Tibial nerve (tissue), 4 donors: ENCODE results near the gene COL4A2. TPM values are rescaled to one million over a fixed set of nuclear protein-coding genes. Genes with fewer than 3 reads are reported as not detected.
A peak's percentile ranks its signal among the peaks of the same experiment; 100 is the strongest.

Experiments used
- DNase-seq, 2 donors: peaks; one replicate each; pipeline ENCODE4 v3.0.0-alpha.2; 2019; ENCODE audit warnings: low spot score in 2 of 2
- H3K27ac ChIP-seq, 4 donors: fragments of 200-600 bp; sonication (generic) in 3 of 4; one replicate each; pipeline ENCODE4 v1.5.1; 2017 to 2019; ENCODE audit warnings: mild to moderate bottlenecking in 1 of 4
- H3K27me3 ChIP-seq, 2 donors: fragments of 200-600 bp; sonication (generic) in 1 of 2; one replicate each; pipeline versions ENCODE4 v1.5.1 to v1.6.0; 2017 to 2019
- H3K36me3 ChIP-seq, 3 donors: fragments of 200-600 bp; sonication (generic); one replicate each; pipeline ENCODE4 v1.5.1; 2018 to 2019
- H3K4me1 ChIP-seq, 4 donors: fragments of 200-600 bp; sonication (generic) in 3 of 4; one replicate each; pipeline ENCODE4 v1.5.1; 2017 to 2019
- H3K4me3 ChIP-seq, 4 donors: fragments of 200-600 bp; sonication (generic) in 3 of 4; one replicate each; pipeline ENCODE4 v1.5.1; 2017 to 2019; ENCODE audit warnings: mild to moderate bottlenecking in 1 of 4, moderate library complexity in 1 of 4
- H3K9me3 ChIP-seq, 4 donors: fragments of 200-600 bp; sonication (generic) in 3 of 4; one replicate each; pipeline ENCODE4 v1.5.1; 2017 to 2019
- CTCF ChIP-seq, 5 experiments: fragments of 200-600 bp in 3 of 5; fragments of 450-650 bp in 2 of 5; sonication (generic) in 3 of 5; IDR thresholded peaks; one replicate each; pipeline ENCODE4 v1.5.1; 2016 to 2019; ENCODE audit warnings: antibody characterized with exemption in 5 of 5, mild to moderate bottlenecking in 3 of 5, moderate library complexity in 2 of 5
- EP300 ChIP-seq, 2 donors: sonication (generic); formaldehyde crosslinking; IDR thresholded peaks; one replicate each; pipeline ENCODE4 v1.6.1; 2017; ENCODE audit warnings: antibody characterized with exemption in 2 of 2, mild to moderate bottlenecking in 1 of 2
- POLR2A ChIP-seq, 2 donors: fragments of 450-650 bp; IDR thresholded peaks; one replicate each; pipeline ENCODE4 v1.6.1; 2017; ENCODE audit warnings: antibody characterized with exemption in 2 of 2, mild to moderate bottlenecking in 2 of 2, moderate library complexity in 2 of 2
- WGBS, 2 donors: methylation state at CpG; one replicate each; pipeline ENCODE4 v1.1.5; 2018; 5-methylcytosine and 5-hydroxymethylcytosine counted together
- total RNA-seq, 4 donors: library from RNA; depleted of rRNA; stranded (reverse); fragments of >200 nt; gene quantifications; one replicate each; pipeline ENCODE4 v1.1.0, GENCODE V29; 2016

The COL4A2 gene
- total RNA-seq, 4 donors from 2014 or later: 576 to 821 (median 658) TPM

- no peak for DNase-seq
- H3K36me3 ChIP-seq: no peaks in the 10 kb centered on the region
- WGBS, 2 donors: 72 to 73% methylated on average over 15 of the region's 15 CpGs
- H3K4me1 ChIP-seq: peaks cover 0 to 70% (median 30%) of the 10 kb centered on the region in 4 donors
- H3K4me3 ChIP-seq: no peak overlapping the region
- H3K27me3 ChIP-seq: no peaks in the 10 kb centered on the region
- H3K9me3 ChIP-seq: no peaks in the 10 kb centered on the region
- H3K27ac ChIP-seq: peak overlapping the region in 3 of 4 donors; percentile 56 to 85 (median 67)
- TF ChIP-seq CTCF (IDR thresholded peaks at IDR 0.05) (no peak), EP300 (IDR thresholded peaks at IDR 0.05) (no peak), POLR2A (IDR thresholded peaks at IDR 0.05) (no peak)
Observed at GRCh38 chr13:110540871-110541525, 233.9 kb downstream of the COL4A2 start.

- Histone ChIP-seq H3K9me3 (no peaks in the 10 kb centered on the region), H3K27me3 (no peaks in the 10 kb centered on the region), H3K4me3 (no peak overlapping the region), H3K36me3 (no peaks in the 10 kb centered on the region), H3K4me1 (peaks cover 0 to 70% (median 30%) of the 10 kb centered on the region in 4 donors), H3K27ac (peak overlapping the region in 3 of 4 donors; percentile 56 to 85 (median 67))
- TF ChIP-seq CTCF (IDR thresholded peaks at IDR 0.05) (no peak), EP300 (IDR thresholded peaks at IDR 0.05) (peak in 1 of 2 donors; percentile 11)
- 22 to 35% methylated on average over 3 to 4 of the region's 4 CpGs for WGBS, 2 donors
- DNase-seq: no peak
Observed at GRCh38 chr13:110541526-110541920, 234.4 kb downstream of the COL4A2 start.

GRCh38 chr13:110542169-110542796 is 235.2 kb downstream of the COL4A2 start:
- H3K27me3 ChIP-seq: no peaks in the 10 kb centered on the region
- TF ChIP-seq CTCF (IDR thresholded peaks at IDR 0.05) (no peak), POLR2A (IDR thresholded peaks at IDR 0.05) (no peak), EP300 (IDR thresholded peaks at IDR 0.05) (no peak)
- no peaks in the 10 kb centered on the region for H3K9me3 ChIP-seq
- H3K27ac ChIP-seq: peak overlapping the region in 2 of 4 donors; percentile 67 to 85
- DNase-seq: no peak
- 77 to 80% methylated on average over 6 of the region's 6 CpGs for WGBS, 2 donors
- H3K4me1 ChIP-seq: peaks cover 0 to 71% (median 31%) of the 10 kb centered on the region in 4 donors
- no peaks in the 10 kb centered on the region for H3K36me3 ChIP-seq
- H3K4me3 ChIP-seq: no peak overlapping the region

GRCh38 chr13:110546378-110546777 is 239.3 kb downstream of the COL4A2 start:
- TF ChIP-seq CTCF (IDR thresholded peaks at IDR 0.05): no peak
- no peak for TF ChIP-seq EP300 (IDR thresholded peaks at IDR 0.05)
- no peak for TF ChIP-seq POLR2A (IDR thresholded peaks at IDR 0.05)
- H3K36me3 ChIP-seq: no peaks in the 10 kb centered on the region
- H3K4me3 ChIP-seq: no peak overlapping the region
- peaks cover 0 to 73% (median 16%) of the 10 kb centered on the region in 4 donors for H3K4me1 ChIP-seq
- no peaks in the 10 kb centered on the region for H3K9me3 ChIP-seq
- peak overlapping the region in 2 of 4 donors; percentile 81 to 98 for H3K27ac ChIP-seq
- 75 to 84% methylated on average over 4 of the region's 4 CpGs for WGBS, 2 donors
- no peak for DNase-seq
- H3K27me3 ChIP-seq: no peaks in the 10 kb centered on the region

- H3K27ac ChIP-seq: peak overlapping the region in 2 of 4 donors; percentile 81 to 98
- TF ChIP-seq EP300 (IDR thresholded peaks at IDR 0.05) (peak in 1 of 2 donors; percentile 64), POLR2A (IDR thresholded peaks at IDR 0.05) (no peak)
- H3K27me3 ChIP-seq: no peaks in the 10 kb centered on the region
- H3K9me3 ChIP-seq: no peaks in the 10 kb centered on the region
- peak; percentile 65 to 70 for DNase-seq
- WGBS, 2 donors: 47 to 70% methylated on average over 14 of the region's 14 CpGs
- H3K4me1 ChIP-seq: peaks cover 0 to 73% (median 13%) of the 10 kb centered on the region in 4 donors
- no peaks in the 10 kb centered on the region for H3K36me3 ChIP-seq
- no peak overlapping the region for H3K4me3 ChIP-seq
Observed at GRCh38 chr13:110546926-110547325, 239.8 kb downstream of the COL4A2 start.
